ENCODE measurements around the gene TRIM22.
"Not testable (repeated sequence)": the region's sequence is repeated elsewhere in the genome, so short reads cannot be mapped to it uniquely, and the experiment has no call there.

TRIM22 gene, protein sequence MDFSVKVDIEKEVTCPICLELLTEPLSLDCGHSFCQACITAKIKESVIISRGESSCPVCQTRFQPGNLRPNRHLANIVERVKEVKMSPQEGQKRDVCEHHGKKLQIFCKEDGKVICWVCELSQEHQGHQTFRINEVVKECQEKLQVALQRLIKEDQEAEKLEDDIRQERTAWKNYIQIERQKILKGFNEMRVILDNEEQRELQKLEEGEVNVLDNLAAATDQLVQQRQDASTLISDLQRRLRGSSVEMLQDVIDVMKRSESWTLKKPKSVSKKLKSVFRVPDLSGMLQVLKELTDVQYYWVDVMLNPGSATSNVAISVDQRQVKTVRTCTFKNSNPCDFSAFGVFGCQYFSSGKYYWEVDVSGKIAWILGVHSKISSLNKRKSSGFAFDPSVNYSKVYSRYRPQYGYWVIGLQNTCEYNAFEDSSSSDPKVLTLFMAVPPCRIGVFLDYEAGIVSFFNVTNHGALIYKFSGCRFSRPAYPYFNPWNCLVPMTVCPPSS

DNA sequence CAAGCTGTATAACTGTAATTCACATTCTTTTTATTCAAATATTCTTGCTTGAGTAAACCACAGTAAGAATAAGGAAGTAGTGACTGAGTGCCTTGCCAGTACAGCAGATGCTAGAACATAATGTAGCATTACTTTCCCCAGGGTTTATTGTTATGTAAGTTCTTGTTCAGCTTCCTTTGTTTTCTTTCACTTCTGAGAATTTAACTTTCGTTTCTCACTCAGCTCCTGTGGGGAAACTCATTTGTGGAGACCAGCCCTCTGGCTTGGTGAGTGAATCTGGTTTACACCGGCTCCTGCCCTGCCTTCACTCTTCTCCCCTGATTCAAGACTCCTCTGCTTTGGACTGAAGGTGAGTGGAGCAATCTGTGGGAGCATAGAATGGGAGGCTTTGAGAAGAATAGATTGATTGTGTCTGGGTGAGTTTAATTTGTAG, at the start of gene TRIM22:
Gene TRIM22, plus strand, starts transcription at position 240 of the 433 bp plus-strand sequence. CDS start 6,443 bp downstream, outside the sequence.
- peak; percentile 63 for DNase-seq

DNA sequence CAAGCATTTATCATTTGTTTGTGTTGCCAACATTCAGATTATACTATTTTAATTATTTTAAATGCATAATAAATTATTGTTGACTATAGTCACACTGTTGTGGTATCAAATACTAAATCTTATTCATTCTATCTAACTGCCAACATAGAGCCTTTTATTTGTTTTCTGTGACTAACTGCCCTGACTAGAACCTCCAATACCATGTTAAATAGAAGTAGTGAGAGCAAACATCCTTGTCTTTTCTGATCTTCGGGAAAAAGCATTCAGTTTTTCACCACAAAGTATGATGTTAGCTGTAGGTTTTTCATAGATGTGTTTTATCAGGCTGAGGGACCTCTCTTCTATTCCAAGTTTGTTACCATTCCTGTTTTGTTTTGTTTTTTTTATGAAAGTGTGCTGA, 49.6 kb upstream of the TRIM22 start:
- DNase-seq, result no peak

DNA sequence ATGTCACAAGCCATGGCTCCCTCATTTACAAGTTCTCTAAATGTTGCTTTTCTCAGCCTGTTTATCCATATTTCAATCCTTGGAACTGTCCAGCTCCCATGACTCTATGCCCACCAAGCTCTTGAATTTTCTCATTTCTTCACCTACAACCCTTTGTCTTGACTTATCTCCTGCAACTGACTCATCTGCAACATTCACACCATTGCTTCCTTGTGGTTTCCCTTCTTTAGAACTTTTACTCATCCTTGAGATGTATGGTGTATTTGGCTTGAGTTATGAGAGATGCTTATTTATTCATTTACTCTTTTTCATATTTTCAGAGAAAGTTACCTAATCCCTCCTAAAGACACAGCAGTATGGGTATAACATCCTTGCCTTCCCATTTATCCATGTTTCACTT, 46.0 kb upstream of the TRIM22 start:
- no peak for DNase-seq

DNA sequence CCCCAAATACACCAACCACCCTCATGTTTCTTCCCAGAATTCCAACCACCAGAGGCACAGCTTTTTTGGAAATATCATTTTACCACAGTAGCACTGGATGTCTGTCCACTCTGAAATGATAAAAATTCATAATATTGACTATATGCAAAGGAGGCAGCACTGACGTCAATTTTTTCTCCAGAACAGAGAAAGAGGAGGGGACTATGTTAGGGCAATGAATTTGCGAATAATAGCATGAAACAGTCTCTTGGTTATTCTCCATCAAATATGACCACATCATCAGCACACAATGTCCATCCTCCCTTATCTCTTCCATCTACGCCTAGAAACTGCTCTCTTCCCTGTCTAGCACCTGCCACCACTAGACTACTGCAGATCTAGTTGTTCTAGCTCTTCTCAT, 43.5 kb upstream of the TRIM22 start:
- DNase-seq, result no peak

DNA sequence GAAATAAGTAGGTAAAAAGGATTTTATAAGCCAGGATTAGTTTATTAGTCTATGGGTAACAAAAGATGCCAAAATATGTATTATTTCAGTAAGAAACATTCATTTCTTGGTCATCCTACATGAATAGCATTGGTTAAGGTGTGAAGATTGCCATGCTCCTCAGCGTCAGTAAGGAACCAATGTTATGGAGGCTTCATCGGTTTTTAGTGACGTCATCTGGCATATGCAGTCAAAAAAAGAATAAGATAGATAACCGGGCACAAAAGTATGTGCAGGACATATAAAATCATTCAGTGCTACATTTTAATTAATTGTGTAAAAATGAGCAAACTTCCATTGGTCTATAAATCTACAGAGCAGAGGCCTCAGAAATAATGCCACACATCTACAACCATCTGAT, 34.1 kb upstream of the TRIM22 start:
- DNase-seq, result no peak

DNA sequence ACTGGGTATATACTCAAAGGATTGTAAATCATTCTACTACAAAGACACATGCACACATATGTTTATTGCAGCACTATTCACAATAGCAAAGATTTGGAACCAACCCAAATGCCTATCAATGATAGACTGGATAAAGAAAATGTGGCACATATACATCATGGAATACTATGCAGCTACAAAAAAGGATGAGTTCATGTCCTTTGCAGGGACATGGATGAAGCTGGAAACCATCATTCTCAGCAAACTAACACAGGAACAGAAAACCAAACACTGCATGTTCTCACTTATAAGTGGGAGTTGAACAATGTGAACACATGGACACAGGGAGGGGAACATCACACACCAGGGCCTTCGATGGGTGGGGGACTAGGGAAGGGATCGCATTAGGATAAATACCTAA, 32.6 kb upstream of the TRIM22 start:
- DNase-seq, result not testable (repeated sequence)

DNA sequence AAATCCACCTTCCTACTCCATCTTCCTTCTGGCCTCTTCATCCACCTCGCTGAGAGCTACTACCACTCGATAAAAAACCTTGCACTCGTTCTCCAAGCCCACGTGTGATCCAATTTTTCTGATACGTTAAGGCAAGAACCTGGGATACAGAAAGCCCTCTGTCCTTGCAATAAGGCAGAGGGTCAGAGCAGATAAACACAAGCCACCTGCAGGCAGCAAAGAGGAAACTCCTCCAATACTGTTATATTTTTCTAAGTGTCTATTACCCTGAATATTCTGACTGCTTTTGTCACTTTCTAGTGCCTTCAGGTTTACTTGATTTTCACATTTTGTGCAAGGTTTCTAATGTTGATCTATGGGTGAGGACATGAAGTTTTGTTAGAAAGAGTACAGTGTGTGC, 31.3 kb upstream of the TRIM22 start:
- no peak for DNase-seq

DNA sequence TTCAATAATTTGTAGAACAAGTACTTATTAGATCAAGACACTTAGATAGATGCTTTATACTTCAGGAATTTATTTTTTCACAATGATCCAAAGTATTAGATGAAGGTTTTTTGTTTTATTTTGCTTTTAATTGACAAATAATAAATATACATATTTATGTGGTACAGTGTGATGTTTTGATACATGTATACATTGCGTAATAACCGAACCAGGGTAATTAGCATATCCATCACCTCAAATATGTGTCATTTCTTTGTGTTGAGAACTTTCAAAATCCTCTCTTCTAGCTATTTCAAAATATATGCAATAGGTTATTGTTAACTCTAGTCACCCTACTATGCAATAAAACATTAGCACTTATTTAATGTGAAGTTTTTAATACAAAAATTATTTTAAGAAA, 26.1 kb upstream of the TRIM22 start:
- DNase-seq, result no peak

DNA sequence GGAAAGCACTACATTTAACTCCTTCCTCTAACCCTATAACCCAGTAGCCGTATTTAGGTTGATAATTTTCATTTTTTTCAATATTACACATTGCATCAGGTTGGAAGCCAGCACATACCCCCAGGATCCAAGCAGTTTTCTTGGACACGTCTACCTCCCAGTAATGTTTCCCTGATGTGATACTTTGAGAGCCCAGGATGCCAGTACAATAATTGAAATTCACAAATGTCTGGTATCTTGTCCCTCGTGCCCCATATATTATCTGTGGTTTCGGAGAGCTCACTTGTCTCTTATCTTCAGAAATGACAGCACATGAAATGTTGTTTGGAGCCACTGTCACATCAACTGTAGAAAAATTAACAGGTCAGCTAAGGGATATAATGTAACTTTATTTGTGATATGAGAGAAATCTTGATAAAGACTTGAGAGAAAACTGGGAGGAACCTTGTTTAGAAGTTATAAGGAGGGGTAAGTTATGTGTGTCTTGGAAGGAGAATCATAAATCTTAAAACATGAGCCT, 24.5 kb upstream of the TRIM22 start:
- DNase-seq, result no peak

DNA sequence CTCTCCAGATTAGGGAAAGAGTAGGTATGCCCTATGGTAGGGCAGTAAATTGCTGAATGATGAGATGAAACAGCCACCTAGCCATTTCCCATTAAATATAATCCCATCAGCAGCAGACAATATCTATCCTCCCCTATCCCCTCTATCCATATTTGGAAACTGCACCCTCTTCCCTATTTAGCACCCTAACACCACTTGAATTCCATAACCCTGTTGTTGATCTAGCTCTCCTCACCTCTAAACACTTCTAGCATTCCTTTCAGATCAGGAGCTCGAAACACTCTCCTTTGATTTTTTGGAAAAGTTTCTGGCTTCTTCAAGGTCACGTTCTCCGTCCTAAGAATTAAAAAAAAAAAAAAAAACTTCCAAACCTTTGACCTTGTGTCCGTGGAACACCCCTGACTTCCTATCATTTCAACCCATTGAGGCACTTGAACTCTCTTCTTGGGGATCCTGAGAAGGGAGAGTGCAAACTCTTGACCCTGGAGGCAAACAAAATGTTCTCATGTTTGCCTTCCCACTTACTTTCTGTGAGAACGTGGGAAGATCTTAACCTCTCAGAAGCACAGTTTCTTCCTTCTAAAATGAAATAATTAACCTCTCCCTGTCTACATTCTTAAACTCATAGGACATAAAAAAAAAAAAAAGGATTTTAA, 23.7 kb upstream of the TRIM22 start:
- DNase-seq, result no peak

DNA sequence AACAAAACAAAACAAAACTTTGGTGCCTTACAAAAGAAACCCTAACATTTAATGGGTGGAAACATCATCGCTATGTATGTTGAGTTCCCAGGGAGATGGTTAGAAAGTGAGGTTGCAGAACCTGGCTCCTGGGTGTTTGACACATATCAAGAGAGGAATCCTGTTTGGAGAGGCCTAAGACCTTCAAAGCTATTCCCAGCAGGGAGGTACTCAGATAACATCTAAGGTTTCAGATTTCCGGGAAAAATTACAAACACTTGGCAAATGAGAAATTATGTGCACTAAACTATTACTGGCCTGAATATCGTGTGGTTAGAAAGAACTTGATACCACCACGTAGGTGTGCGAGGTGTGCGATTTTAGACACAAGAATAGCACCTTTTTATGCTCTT, 23.2 kb upstream of the TRIM22 start:
- no peak for DNase-seq

DNA sequence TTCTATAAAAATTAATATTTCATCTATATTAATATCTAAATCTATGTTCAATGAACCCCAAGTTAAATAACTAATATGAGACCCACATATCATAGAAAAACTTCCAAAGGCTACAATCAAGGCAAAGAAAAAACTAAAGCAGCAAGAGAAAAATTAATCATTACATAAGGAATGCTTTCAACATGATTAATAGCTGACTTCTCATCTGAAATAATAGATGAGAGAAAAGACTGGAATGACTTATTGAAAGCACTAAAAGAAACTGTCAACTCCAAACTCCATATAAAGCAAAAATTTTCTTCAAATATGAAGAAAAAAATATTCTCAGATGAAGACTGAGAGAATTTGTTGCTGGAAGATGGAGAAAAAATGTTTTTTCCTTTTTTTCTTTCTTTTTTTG, 17.8 kb upstream of the TRIM22 start:
- DNase-seq, result no peak

DNA sequence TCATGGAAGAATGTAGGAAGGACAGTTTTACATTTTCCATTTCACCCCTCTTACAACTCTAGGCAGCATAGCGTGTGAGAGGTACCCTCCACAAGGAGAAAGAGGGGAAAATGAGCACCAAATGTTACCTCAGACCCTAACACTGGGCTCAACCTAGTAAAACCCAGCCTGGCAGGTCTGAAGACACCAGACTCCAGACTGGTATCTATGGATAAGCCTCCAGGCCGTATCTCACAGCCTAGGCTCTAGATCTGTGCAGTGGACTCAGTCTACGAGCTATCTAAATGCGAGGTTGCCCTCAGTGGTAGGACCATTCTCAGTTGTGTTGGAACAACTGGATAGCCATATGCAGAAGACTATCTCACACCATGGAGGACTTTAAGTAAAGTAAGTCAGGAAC, 15.2 kb upstream of the TRIM22 start:
- no peak for DNase-seq

DNA sequence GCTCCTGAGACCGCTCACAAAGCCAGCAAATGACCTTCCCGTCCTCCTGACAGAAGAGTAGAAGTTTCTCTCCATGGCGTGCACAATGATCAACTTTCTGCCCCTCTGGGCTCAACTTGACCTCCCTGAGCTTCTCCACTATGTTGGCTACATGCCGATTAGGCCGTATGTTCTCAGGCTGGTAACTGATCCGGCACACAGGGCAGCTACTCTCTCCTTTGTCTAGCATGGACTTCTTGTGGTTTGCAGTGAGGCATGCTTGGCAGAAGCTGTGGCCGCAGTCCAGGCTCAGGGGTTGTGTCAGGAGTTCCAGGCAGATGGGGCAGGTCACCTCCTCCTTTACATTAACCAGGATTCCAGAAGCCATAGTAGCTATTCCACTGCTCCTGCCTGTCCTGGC, 9.8 kb upstream of the TRIM22 start:
- no peak for DNase-seq

DNA sequence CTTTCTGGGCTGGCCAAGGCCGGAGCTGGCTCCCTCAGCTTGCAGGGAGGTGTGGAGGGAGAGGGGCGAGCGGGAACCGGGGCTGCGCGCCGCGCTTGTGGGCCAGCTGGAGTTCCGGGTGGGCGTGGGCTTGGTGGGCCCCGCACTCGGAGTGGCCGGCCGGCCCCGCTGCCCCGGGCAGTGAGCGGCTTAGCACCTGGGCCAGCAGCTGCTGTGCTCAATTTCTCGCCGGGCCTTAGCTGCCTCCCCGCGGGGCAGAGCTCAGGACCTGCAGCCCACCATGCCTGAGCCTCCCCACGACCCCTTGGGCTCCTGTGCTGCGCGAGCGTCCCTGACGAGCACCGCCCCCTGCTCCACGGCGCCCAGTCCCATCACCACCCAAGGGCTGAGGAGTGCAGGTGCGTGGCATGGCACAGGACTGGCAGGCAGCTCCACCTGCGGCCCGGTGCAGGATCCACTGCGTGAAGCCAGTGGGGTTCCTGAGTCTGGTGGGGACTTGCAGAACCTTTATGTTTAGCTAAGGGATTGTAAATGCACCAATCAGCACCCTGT, 6.6 kb upstream of the TRIM22 start:
- not testable (repeated sequence) for DNase-seq

DNA sequence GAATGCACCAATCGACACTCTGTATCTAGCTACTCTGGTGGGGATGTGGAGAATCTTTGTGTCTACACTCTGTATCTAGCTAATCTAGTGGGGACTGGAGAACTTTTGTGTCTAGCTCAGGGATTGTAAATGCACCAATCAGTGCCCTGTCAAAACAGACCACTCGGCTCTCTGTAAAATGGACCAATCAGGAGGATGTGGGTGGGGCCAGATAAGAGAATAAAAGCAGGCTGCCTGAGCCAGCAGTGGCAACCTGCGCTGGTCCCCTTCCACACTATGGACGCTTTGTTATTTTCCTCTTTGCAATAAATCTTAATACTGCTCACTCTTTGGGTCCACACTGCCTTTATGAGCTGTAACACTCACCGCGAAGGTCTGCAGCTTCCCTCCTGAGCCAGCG, 6.0 kb upstream of the TRIM22 start:
- peak; percentile 51 for DNase-seq

DNA sequence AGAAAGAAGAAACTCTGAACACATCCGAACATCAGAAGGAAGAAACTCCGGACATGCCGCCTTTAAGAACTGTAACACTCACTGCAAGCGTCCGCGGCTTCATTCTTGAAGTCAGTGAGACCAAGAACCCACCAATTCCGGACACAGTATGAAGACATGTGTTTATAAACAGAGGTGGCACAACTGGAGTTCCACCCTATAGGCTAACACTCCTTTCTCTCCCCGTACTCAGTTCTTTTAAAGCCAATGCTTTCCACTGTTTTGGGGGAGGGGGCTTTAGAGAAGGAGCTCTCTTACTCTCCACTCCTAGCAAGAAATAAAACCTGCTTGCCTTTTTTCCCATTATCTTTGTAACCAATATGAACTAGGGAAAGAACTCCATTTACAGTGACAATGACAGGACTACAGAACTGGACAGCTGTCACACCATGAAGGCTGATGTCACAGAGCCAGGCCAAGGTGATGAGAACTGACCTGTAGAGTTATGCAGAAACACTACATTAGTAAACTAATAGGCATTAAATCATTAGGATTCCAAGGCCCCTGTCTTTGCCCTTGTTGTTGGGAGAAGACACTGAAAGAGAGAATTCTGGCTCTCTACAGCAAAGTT, 5.4 kb upstream of the TRIM22 start:
- DNase-seq, result no peak

DNA sequence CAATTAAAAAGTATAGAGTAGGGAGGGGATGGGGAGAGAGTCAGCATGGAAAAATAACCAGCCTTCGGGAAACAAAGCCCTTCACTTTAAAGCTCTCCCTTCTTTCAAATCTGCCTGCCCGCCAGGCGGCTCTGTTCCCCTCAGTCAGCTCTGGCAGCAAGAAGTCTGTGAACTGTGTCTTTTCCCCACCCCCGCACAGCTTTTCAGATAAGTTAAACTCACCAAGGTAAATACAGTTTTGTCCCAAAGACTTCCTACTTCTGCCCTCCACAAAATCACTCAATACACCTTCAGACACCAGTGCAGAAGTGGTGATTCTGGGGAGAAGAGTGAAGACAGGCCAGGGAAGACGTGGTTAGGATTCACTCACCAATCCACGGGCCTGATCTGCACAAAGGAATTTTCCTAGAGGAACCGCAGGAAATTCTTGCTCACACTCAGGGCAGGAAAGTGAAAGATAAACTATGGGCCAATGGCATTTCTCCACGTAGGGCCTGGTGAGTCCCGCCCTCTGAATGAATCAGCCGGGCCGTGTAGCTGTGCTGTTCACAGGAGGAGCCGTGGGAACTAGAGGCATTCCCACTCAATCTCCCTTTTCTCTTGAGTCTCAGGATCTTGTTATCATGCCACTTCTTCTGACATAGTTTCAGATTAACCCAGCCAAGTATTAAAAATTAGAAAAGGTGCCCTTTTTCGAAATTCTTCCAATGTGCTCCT, 4.8 kb upstream of the TRIM22 start, which contains the start of gene TRIM5:
Gene TRIM5, minus strand, starts transcription at position 429 of the 717 bp plus-strand sequence. CDS start 4,897 bp downstream, outside the sequence.
- peak; percentile 80 for DNase-seq

DNA sequence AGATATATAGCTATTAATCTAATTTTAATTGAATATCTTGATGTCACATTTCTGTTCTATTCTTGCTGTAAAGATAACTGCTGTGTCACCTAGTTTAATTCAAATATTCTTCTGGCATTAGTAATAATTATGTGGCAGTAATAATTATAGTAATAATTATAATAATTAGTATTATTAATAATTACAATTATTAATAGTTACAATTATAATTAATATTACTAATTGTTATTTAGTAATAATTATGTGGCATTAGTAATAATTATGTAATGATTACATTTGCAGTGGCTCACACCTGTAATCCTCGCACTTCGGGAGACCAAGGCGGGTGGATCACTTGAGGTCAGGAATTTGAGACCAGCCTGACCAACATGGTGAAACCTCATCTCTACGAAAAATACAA, 3.2 kb upstream of the TRIM22 start:
- no peak for DNase-seq

DNA sequence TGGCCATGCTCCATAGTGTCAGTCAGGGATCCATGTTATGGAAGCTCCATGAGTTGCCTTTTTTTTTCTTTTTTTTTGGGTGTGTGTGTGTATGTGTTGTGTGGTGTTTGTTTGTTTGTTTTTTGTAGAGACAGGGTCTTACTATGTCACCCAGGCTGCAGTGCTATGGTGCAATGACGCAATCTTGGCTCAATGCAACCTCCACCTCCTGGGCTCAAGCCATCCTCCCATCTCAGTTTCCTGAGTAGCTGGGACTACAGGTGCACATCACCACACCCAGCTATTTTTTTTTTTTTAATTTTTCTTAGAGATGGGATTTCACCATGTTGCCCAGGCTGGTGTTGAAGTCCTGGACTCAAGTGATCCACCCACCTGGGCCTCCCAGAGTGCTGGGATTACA, 1.1 kb upstream of the TRIM22 start:
- DNase-seq, result no peak

DNA sequence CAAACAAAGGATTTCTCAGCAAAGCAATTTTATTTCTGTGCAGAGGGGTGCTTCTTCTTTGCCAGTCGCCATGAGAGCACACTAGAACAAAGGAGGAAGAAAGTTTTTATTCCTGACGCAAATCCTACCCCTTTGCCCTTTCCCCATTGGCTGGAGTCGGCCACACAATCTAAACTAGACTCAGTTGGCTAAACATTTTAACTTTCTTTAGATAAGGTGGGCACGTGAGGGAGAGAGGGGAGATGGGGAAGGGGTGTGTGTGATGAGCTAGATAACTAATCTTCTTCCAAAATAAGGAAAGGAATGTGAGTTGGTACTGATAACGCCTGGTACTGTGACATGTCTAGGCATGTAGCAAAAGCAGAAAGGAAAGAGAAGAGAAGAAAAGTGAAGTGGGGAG, 626 bp downstream of the TRIM22 start:
- DNase-seq, result no peak

DNA sequence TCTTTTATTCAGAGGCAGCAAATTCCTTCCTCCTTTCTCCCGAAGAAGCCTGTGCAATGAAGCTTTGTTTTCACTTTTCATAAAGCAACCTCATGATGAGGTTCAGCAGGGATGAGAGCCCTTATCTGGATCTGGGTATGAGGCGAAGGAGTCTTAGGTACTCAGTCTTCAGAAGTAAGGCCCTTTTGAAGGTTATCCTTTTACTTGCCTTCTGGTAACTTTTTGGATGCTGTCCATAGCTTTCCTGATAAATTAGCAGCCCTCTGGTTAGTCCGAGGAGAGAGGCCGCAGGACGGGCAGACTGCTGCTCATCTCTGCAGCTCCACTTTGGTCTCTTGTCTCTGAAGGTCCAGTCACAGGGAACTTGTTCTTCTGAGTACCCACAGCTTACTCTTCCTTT, 1.1 kb downstream of the TRIM22 start:
- no peak for DNase-seq

All from stimulated activated CD4-positive, alpha-beta T cell treated with anti-CD3 and anti-CD28 coated beads, Interleukin-1b, Interleukin-23, amount 100 ng/mL, for 48 hours (primary cell).